HCT116 (cell line): ENCODE results near the gene SSC4D. TPM values are rescaled to one million over a fixed set of nuclear protein-coding genes. Genes with fewer than 3 reads are reported as not detected.
"Not testable (repeated sequence)": the region's sequence is repeated elsewhere in the genome, so short reads cannot be mapped to it uniquely, and the experiment has no call there.

ENCODE experiments used
- ATAC-seq: fragments of 200-7000 bp; cut with Tn5 transposase; 2 replicates; pipeline ENCODE4 v1.9.1; 2020; ENCODE audit warnings: mild to moderate bottlenecking, moderate library complexity
- BruUV-seq: library from RNA; stranded (reverse); fragments of 400-500 nt; replicated peaks from 2 replicates; lab custom pipeline; 2021; lab: Mats Ljungman, UMichigan
- CTCF ChIA-PET: fragments of 300-600 bp; sonication (Branson Sonifier 250); formaldehyde crosslinking; loops from one replicate; lab custom pipeline; 2021; ENCODE audit warnings: antibody characterized with exemption; lab: Charles Lee
- POLR2A ChIA-PET: fragments of 300-600, 350-600 bp; sonication (Branson Sonifier 250); formaldehyde crosslinking; loops from one replicate; lab custom pipeline; 2021; ENCODE audit warnings: antibody characterized with exemption; lab: Charles Lee
- RAD21 ChIA-PET, 2 experiments: fragments of 300-600 bp; sonication (Branson Sonifier 250); formaldehyde crosslinking; loops; one replicate each; lab custom pipeline; 2023; ENCODE audit warnings: low total read pairs in 2 of 2; ENCODE audit not compliant: uncharacterized antibody in 2 of 2, unreplicated experiment in 2 of 2, low non-redundant PET in 1 of 2; lab: Charles Lee
- DNase-seq: peaks from one replicate; pipeline ENCODE4 v3.0.0-alpha.2; 2010; ENCODE audit warnings: low read depth, low spot score
- H2AFZ ChIP-seq: fragments of 200-600 bp; shearing (Covaris generic), sonication (generic); 2 replicates; pipeline ENCODE4 v1.6.1; 2017; ENCODE audit warnings: low read depth, mixed run types, mixed read lengths, antibody characterized with exemption, low read length; ENCODE audit not compliant: poor library complexity, severe bottlenecking
- H3K27ac ChIP-seq: 2 replicates; pipeline ENCODE4 v1.5.1; 2012; ENCODE audit warnings: low read depth, low read length
- H3K27me3 ChIP-seq: fragments of 200-600 bp; sonication (generic); 2 replicates; pipeline ENCODE4 v1.6.1; 2016; ENCODE audit warnings: mixed run types, low read length, mixed read lengths; ENCODE audit not compliant: insufficient read depth
- H3K36me3 ChIP-seq, 2 experiments: fragments of 200-500 bp in 1 of 2; fragments of 200-600 bp in 1 of 2; sonication (Bioruptor generic) in 1 of 2; sonication (generic) in 1 of 2; 2 replicates each; pipeline versions ENCODE4 v1.5.1 to v1.6.1; 2014 to 2016; ENCODE audit warnings: low read length in 2 of 2, inconsistent platforms in 1 of 2, mixed read lengths in 1 of 2, mixed run types in 1 of 2; ENCODE audit not compliant: insufficient read depth in 2 of 2, control insufficient read depth in 1 of 2
- H3K4me1 ChIP-seq, 2 experiments: fragments of 200-600 bp in 1 of 2; sonication (generic) in 1 of 2; 2 replicates each; pipeline versions ENCODE4 v1.5.1 to v1.6.1; 2012 to 2017; ENCODE audit warnings: low read length in 2 of 2, inconsistent platforms in 1 of 2, mild to moderate bottlenecking in 1 of 2, mixed read lengths in 1 of 2, mixed run types in 1 of 2, moderate library complexity in 1 of 2; ENCODE audit not compliant: insufficient read depth in 2 of 2, control insufficient read depth in 1 of 2
- H3K4me2 ChIP-seq: fragments of 200-600 bp; sonication (generic); 2 replicates; pipeline ENCODE4 v1.6.1; 2017; ENCODE audit warnings: mixed run types, low read length, mixed read lengths
- H3K4me3 ChIP-seq, 2 experiments: fragments of 200-600 bp in 1 of 2; sonication (generic) in 1 of 2; replicated peaks in 1 of 2; 2 replicates each; pipeline ENCODE4 v1.5.1; 2011 to 2016; ENCODE audit warnings: low read length in 2 of 2, control low read depth in 1 of 2, low read depth in 1 of 2, mild to moderate bottlenecking in 1 of 2, mixed read lengths in 1 of 2, mixed run types in 1 of 2
- H3K79me2 ChIP-seq: fragments of 200-600 bp; sonication (generic); 2 replicates; pipeline ENCODE4 v1.6.1; 2017; ENCODE audit warnings: mild to moderate bottlenecking, mixed run types, low read length, moderate library complexity, mixed read lengths; ENCODE audit not compliant: insufficient read depth
- H3K9ac ChIP-seq: fragments of 200-600 bp; sonication (generic); 2 replicates; pipeline ENCODE4 v1.6.1; 2016; ENCODE audit warnings: low read length, mixed read lengths
- H3K9me2 ChIP-seq: fragments of 200-600 bp; sonication (generic), shearing (Covaris generic); 2 replicates; pipeline ENCODE4 v1.6.1; 2017; ENCODE audit warnings: mixed run types, mild to moderate bottlenecking, moderate library complexity; ENCODE audit not compliant: insufficient read depth
- H3K9me3 ChIP-seq, 2 experiments: fragments of 200-500 bp in 1 of 2; fragments of 200-600 bp in 1 of 2; sonication (Bioruptor generic) in 1 of 2; sonication (generic) in 1 of 2; 2 replicates each; pipeline ENCODE4 v1.6.1; 2014 to 2017; ENCODE audit warnings: low read length in 2 of 2, mixed read lengths in 2 of 2, inconsistent platforms in 1 of 2, low read depth in 1 of 2, mild to moderate bottlenecking in 1 of 2, mixed run types in 1 of 2, moderate library complexity in 1 of 2; ENCODE audit not compliant: control insufficient read depth in 1 of 2, insufficient read depth in 1 of 2
- H4K20me1 ChIP-seq: fragments of 200-600 bp; sonication (generic), shearing (Covaris generic); 2 replicates; pipeline ENCODE4 v1.6.1; 2017; ENCODE audit warnings: mixed run types, mild to moderate bottlenecking, moderate library complexity; ENCODE audit not compliant: insufficient read depth
- CEBPB ChIP-seq: IDR thresholded peaks from 2 replicates; pipeline ENCODE4 v1.6.1; 2012; ENCODE audit warnings: low read depth
- EGR1 ChIP-seq: IDR thresholded peaks from 2 replicates; pipeline ENCODE4 v1.6.1; 2012; ENCODE audit warnings: low read depth
- ELF1 ChIP-seq: IDR thresholded peaks from 2 replicates; pipeline ENCODE4 v1.6.1; 2012; ENCODE audit warnings: low read depth, borderline replicate concordance
- EZH2phosphoT487 ChIP-seq: fragments of 200-600 bp; IDR thresholded peaks from 2 replicates; pipeline ENCODE4 v1.6.1; 2018; ENCODE audit warnings: antibody characterized with exemption, borderline replicate concordance
- POLR2A ChIP-seq: IDR thresholded peaks from 2 replicates; pipeline ENCODE4 v1.7.0; 2011; ENCODE audit warnings: borderline replicate concordance; ENCODE audit not compliant: insufficient read depth, insufficient read length; ENCODE audit errors: extremely low read depth
- TCF7L2 ChIP-seq: IDR thresholded peaks from 2 replicates; pipeline ENCODE4 v1.7.0; 2011; ENCODE audit warnings: borderline replicate concordance, inconsistent platforms; ENCODE audit not compliant: insufficient read depth, insufficient read length; ENCODE audit errors: extremely low read depth
- intact Hi-C: fragments of 100-400 bp; cut with micrococcal nuclease; formaldehyde crosslinking; loops from 2 replicates; pipeline ENCODE4 v1.10.0; 2022
- total RNA-seq: library from RNA; stranded (reverse); gene quantifications from one replicate; pipeline ENCODE4 v1.2.1, GENCODE V29; 2021; ENCODE audit not compliant: unreplicated experiment
- TF ChIP-seq, protein P1 (sequence below): IDR thresholded peaks from 2 replicates; pipeline ENCODE4 v1.6.1; 2012
- TF ChIP-seq, protein P2 (sequence below): IDR thresholded peaks from 2 replicates; pipeline ENCODE4 v1.6.1; 2012

SSC4D gene
- total RNA-seq, 1 experiment from 2014 or later: 1.1 TPM

DNA sequence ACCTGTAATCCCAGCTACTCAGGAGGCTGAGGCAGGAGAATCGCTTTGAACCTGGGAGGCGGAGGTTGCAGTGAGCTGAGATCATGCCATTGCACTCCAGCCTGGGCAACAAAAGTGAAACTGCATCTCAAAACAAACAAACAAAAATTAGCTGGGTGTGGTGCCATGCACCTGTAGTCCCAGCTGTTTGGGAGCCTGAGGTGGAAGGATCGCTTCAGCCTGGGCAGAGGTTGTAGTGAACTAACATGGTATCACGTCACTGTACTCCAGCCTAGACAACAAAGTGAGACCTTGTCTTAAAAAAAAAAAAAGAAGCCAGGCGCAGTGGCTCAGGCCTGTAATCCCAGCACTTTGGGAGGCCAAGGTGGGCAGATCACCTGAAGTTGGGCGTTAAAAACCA is 21.7 kb downstream of the SSC4D start:
- H3K27ac ChIP-seq, H2AFZ ChIP-seq, H3K36me3 ChIP-seq, H4K20me1 ChIP-seq, CTCF ChIA-PET, H3K9me3 ChIP-seq, intact Hi-C loops, H3K27me3 ChIP-seq, DNase-seq, H3K79me2 ChIP-seq, H3K4me2 ChIP-seq, H3K9ac ChIP-seq, BruUV-seq, H3K9me2 ChIP-seq, H3K4me3 ChIP-seq, RAD21 ChIA-PET, ATAC-seq: not testable (repeated sequence)
- peaks cover 13 to 48% of the 10 kb centered on the region in 2 experiments for H3K4me1 ChIP-seq
- POLR2A ChIA-PET: interaction anchor here (1.4 kb wide), 1 partner anchor 28 kb away, joined by 4 read pairs; the partner anchor contains the start of gene YWHAG

DNA sequence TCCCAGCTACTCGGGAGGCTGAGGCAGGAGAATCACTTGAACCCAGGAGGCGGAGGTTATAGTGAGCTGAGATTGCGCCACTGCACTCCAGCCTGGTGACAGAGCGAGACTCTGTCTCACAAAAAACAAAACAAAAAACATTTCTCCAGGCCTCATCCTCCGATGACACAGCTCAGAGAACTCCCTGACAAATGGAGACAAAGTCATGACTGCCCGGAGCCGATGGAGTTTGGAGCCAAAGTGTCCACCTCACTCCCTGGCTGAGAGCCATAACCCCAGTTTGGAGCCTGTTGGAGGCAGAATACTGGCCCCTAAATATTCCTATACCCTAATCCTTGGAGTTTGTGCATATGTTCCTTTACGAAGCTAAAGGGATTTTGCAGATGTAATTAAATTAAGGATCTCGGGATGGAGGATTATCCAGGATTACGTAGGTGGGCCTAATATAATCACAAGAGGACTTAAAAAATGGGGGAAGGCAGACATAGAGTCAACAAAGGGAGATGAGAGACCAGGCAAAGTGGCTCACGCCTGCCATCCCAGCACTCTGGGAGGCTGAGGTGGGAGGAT is 22.7 kb downstream of the SSC4D start:
- CTCF ChIA-PET: no interaction called here
- no peaks in the 10 kb centered on the region for H3K36me3 ChIP-seq

More for the DNA sequence above, 22.7 kb downstream of the SSC4D start:
- no peak overlapping the region for H3K4me2 ChIP-seq
- TF ChIP-seq EGR1 (no peak), CEBPB (no peak), TCF7L2 (no peak), EZH2phosphoT487 (no peak), POLR2A (no peak), ELF1 (no peak)
- TF ChIP-seq, protein P1, sequence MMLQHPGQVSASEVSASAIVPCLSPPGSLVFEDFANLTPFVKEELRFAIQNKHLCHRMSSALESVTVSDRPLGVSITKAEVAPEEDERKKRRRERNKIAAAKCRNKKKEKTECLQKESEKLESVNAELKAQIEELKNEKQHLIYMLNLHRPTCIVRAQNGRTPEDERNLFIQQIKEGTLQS: no peak
- TF ChIP-seq, protein P2, sequence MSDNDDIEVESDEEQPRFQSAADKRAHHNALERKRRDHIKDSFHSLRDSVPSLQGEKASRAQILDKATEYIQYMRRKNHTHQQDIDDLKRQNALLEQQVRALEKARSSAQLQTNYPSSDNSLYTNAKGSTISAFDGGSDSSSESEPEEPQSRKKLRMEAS: no peak
- H3K79me2 ChIP-seq: no peaks in the 10 kb centered on the region
- no TSS peak for BruUV-seq
- DNase-seq: no peak
- no peak overlapping the region for H2AFZ ChIP-seq
- no peaks in the 10 kb centered on the region for H4K20me1 ChIP-seq
- no peaks in the 10 kb centered on the region for H3K27me3 ChIP-seq
- intact Hi-C loops: no loop called here
- ChIA-PET RAD21 (interaction anchor here in 1 of 2 experiments (0.6 kb wide), 1 partner anchor 27 kb away, joined by 4 read pairs; no protein-coding TSS in a partner anchor), POLR2A (no interaction called here)
- peaks cover 8 to 39% of the 10 kb centered on the region in 2 experiments; a peak in 3 of 4 replicates for H3K4me1 ChIP-seq
- H3K4me3 ChIP-seq: no peak overlapping the region
- H3K9me3 ChIP-seq: no peaks in the 10 kb centered on the region
- H3K27ac ChIP-seq: no peak overlapping the region
- no peak for ATAC-seq
- no peaks in the 10 kb centered on the region for H3K9me2 ChIP-seq
- no peak overlapping the region for H3K9ac ChIP-seq
